ENCODE results near the gene IL9.

IL9 gene

DNA sequence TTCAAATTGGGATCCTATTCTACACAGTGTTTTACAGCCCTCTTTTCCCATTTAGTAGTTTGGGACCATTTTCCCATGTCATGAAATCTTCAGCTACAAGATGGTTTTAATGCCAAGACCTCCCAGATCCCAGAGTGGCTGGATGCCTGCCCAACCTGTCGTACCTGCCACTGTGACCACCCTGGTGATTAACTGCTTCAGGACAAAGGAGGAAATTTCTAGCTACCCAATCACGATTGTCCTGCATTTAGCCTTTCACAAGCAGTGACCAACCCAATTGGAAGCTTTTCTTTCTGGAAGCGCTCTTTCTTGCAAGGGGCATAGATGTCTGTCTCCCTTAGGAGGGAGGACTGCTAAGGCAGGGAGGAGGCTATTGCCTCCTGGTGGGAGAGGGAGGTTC is 13.8 kb downstream of the IL9 start:
- TF ChIP-seq, protein P1, sequence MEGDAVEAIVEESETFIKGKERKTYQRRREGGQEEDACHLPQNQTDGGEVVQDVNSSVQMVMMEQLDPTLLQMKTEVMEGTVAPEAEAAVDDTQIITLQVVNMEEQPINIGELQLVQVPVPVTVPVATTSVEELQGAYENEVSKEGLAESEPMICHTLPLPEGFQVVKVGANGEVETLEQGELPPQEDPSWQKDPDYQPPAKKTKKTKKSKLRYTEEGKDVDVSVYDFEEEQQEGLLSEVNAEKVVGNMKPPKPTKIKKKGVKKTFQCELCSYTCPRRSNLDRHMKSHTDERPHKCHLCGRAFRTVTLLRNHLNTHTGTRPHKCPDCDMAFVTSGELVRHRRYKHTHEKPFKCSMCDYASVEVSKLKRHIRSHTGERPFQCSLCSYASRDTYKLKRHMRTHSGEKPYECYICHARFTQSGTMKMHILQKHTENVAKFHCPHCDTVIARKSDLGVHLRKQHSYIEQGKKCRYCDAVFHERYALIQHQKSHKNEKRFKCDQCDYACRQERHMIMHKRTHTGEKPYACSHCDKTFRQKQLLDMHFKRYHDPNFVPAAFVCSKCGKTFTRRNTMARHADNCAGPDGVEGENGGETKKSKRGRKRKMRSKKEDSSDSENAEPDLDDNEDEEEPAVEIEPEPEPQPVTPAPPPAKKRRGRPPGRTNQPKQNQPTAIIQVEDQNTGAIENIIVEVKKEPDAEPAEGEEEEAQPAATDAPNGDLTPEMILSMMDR (conservative IDR thresholded peaks at IDR 0.05; ENCODE audit: control insufficient read depth, insufficient read depth, low read depth, low read length): no peak
- no peak overlapping the region for H3K4me3 ChIP-seq (ENCODE audit: control insufficient read depth, low read depth, low read length)
- no peak for DNase-seq (ENCODE audit: low read depth)

DNA sequence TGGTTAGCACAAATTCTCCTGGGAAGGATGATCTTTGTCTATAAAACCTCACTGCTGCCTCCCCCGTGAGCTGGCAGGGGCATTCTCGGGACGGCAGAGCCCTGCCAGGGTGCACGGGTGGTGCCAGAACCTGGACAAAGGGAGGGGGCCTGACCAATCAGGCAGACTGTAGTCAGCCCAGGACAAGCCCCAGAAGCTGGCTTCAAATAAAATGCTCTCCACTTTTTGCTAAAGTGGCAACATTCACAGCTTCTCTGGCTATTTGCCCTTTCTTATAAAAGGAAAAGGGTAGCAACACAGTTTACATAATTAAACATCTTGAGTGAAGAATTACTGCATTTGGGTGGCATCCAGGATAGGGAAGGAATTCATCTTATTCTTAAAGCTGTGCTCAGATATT is 14.4 kb downstream of the IL9 start:
- DNase-seq (ENCODE audit: low read depth): no peak
- TF ChIP-seq, protein P1 (conservative IDR thresholded peaks at IDR 0.05; ENCODE audit: control insufficient read depth, insufficient read depth, low read depth, low read length): no peak
- H3K4me3 ChIP-seq (ENCODE audit: control insufficient read depth, low read depth, low read length): no peak overlapping the region

DNA sequence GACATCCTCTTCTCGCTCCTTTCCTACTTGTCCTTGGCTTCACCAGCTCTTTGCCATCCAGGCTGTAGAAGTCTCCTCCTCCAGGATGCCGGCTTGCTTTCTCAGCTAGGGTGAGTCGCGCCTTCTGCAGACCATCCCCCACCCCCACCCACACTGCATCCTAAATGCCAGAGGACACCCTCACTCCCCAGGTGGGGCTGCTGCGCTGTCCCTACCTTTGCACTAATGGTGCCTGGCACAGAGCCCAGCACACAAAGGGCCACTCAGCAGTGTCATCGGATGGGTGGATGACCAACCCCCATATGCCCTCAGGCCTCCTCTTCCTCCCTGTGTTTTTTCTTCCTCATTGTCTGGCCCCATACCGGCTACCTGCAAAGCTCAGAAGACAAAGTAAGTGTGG is 14.8 kb downstream of the IL9 start:
- TF ChIP-seq, protein P1 (conservative IDR thresholded peaks at IDR 0.05; ENCODE audit: control insufficient read depth, insufficient read depth, low read depth, low read length): no peak
- DNase-seq (ENCODE audit: low read depth): no peak
- no peak overlapping the region for H3K4me3 ChIP-seq (ENCODE audit: control insufficient read depth, low read depth, low read length)

DNA sequence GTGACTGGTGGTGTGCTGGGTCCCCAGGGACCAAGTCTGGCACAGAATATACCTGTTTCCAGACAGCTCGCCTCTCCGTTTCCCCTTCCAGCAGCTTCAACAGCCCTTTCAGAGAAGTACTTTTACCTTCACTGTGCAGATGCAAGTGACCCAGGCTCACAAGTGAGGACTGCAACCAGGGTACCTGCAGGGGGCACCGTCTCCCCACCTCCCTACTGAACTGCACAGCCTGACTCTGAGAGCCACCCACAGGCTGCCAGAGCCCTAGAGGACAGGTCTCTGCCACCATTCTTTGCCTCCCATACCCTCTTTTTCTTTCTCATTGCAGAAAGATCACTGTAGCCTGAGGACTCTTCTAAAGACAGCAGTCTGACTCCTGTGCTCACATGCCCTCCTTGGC is 15.4 kb downstream of the IL9 start:
- peak; percentile 15 for DNase-seq (ENCODE audit: low read depth)
- H3K4me3 ChIP-seq (ENCODE audit: control insufficient read depth, low read depth, low read length): no peak overlapping the region
- TF ChIP-seq, protein P1 (conservative IDR thresholded peaks at IDR 0.05; ENCODE audit: control insufficient read depth, insufficient read depth, low read depth, low read length): peak; percentile 43

DNA sequence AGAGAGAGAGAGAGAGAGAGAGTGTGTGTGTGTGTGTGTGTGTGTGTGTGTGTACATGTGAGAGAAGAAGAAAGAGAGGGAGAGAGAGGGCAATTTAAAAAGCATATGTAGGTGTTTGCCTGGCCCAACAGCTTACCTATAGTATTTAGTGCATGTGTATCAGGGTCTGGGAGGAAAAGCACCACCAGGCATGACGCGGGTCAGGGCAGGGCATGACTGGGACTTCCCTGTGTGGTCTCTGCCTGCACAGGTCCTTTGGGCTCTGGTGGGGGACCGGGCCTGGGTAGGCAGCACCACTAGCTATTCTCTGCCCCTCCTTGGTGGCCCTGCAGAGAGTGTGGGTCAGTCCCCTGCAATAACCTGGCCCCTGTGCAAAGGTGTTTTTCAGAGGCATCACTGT is 16.1 kb downstream of the IL9 start:
- no peak overlapping the region for H3K4me3 ChIP-seq (ENCODE audit: control insufficient read depth, low read depth, low read length)
- DNase-seq (ENCODE audit: low read depth): no peak
- TF ChIP-seq, protein P1 (conservative IDR thresholded peaks at IDR 0.05; ENCODE audit: control insufficient read depth, insufficient read depth, low read depth, low read length): no peak

DNA sequence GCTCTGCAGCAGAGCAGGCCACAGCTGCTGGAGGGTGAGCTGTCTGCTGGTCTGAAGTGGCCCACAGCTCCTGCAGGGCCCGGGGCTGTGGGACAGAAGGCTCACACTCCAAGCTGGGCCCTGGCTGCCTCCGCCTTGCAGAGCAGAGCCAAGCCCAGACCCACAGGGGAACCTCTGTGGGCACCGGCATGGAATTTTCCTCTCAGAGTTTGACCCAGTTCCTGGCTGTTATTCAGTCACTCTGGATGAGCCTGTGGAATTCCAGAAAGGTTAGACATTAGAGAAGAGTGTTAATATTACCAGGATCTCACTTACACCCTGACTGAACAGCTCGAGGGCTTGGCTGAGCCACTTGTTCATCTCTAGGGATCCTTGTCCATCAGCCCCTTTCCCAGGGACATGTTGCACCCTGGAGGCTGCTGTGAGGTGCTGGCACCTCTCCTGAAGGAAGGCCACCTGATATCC is 17.5 kb downstream of the IL9 start:
- TF ChIP-seq, protein P1 (conservative IDR thresholded peaks at IDR 0.05; ENCODE audit: control insufficient read depth, insufficient read depth, low read depth, low read length): no peak
- H3K4me3 ChIP-seq (ENCODE audit: control insufficient read depth, low read depth, low read length): no peak overlapping the region
- DNase-seq (ENCODE audit: low read depth): no peak

DNA sequence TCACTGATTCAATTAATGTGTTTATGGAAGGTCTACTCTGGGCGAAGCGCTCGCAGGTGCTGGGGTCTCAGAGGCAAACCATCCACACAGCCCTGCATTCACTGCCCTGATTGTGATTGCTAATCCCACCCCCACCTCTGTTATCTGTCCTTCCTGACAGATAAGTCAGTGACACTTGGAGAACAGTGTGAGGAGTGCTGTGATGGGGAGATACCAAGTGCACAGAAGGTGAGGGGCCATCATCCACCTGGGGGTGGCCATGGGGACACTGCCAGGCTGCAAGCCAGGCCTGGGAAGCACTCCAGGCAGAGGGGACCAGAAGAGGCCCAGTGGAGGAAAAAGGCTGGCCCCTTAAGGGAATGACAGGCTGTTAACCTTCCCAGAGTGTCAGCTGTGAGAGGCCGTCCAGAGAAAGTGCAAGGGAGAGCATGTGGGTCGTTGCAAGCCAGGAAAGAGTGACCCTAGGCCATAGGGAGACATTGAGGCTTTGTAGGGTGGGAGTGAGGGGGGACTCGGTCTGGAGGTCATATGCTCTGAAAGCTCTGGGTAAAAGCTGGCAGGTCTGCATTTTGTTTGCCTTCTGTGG is 18.0 kb downstream of the IL9 start:
- no peak overlapping the region for H3K4me3 ChIP-seq (ENCODE audit: control insufficient read depth, low read depth, low read length)
- TF ChIP-seq, protein P1 (conservative IDR thresholded peaks at IDR 0.05; ENCODE audit: control insufficient read depth, insufficient read depth, low read depth, low read length): no peak
- no peak for DNase-seq (ENCODE audit: low read depth)
